ENCODE data around the gene AP2B1. TPM values are rescaled to one million over a fixed set of nuclear protein-coding genes. Genes with fewer than 3 reads are reported as not detected.

AP2B1 gene
- total and polyA plus RNA-seq, 3 experiments from 2014 or later, result 67.9 to 178 (median 163) TPM

- no peak overlapping the region for H3K4me3 Mint-ChIP-seq
- H3K27ac Mint-ChIP-seq, result no peak overlapping the region
- Histone ChIP-seq H3K27ac (ENCODE audit: low read depth, low read length) (no peak overlapping the region), H3K27me3 (ENCODE audit: insufficient read depth, low read length, poor library complexity, severe bottlenecking) (no peaks in the 10 kb centered on the region), H3K4me3 (ENCODE audit: low read length) (no peak overlapping the region), H3K9me3 (ENCODE audit: low read length) (no peaks in the 10 kb centered on the region), H3K4me1 (ENCODE audit: insufficient read depth, low read length) (no peaks in the 10 kb centered on the region), H3K36me3 (ENCODE audit: insufficient read depth, low read length) (peaks cover 44% of the 10 kb centered on the region)
- H3K36me3 Mint-ChIP-seq, result peaks cover 12 to 89% (median 26%) of the 10 kb centered on the region in 3 donors
- ChIA-PET CTCF (no interaction called here), POLR2A (no interaction called here)
- H3K27me3 Mint-ChIP-seq, result no peaks in the 10 kb centered on the region
- H3K9me3 Mint-ChIP-seq, result no peaks in the 10 kb centered on the region
- H3K4me1 Mint-ChIP-seq, result peaks cover 0 to 7% (median 4%) of the 10 kb centered on the region in 3 donors
- DNase-seq, result no peak
Observed at GRCh38 chr17:35641032-35641431, 53.9 kb downstream of the AP2B1 start.

GRCh38 chr17:35645923-35646322, 58.8 kb downstream of the AP2B1 start:
- no peaks in the 10 kb centered on the region for H3K9me3 Mint-ChIP-seq

DNA sequence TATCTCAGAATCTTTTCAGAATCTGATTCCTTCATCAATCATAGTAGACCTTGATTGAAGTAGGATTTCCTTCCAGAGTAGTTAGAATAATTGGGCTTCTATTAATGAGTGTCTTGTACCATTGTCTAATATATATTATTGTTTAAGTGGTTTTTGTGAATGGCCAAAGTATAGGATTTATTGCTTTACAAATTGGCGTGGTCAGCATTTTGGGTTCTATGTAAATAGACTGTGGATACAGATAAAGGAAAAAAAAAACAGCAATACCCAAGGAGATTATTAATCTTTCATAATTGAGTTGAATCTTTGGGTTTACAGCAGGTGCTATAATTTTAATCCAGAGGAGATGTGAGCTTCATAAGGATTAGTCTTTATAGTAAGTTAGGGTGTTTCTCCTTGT, 64.3 kb downstream of the AP2B1 start:
- ChIA-PET POLR2A (no interaction called here), CTCF (no interaction called here)
- no peaks in the 10 kb centered on the region for H3K9me3 ChIP-seq (ENCODE audit: low read length)
- no peaks in the 10 kb centered on the region for H3K27me3 ChIP-seq (ENCODE audit: insufficient read depth, low read length, poor library complexity, severe bottlenecking)
- no peaks in the 10 kb centered on the region for H3K4me1 ChIP-seq (ENCODE audit: insufficient read depth, low read length)
- no peak overlapping the region for H3K27ac ChIP-seq (ENCODE audit: low read depth, low read length)
- H3K4me3 Mint-ChIP-seq, result no peak overlapping the region
- DNase-seq, result no peak
- H3K36me3 Mint-ChIP-seq, result peaks cover 0 to 72% (median 14%) of the 10 kb centered on the region in 3 donors
- peak overlapping the region in 4 of 8 donors; percentile 2 to 63 (median 35) for H3K27ac Mint-ChIP-seq
- H3K9me3 Mint-ChIP-seq, result no peaks in the 10 kb centered on the region
- no peaks in the 10 kb centered on the region for H3K27me3 Mint-ChIP-seq
- no peak overlapping the region for H3K4me3 ChIP-seq (ENCODE audit: low read length)
- peaks cover 14 to 32% (median 22%) of the 10 kb centered on the region in 3 donors for H3K4me1 Mint-ChIP-seq
- H3K36me3 ChIP-seq (ENCODE audit: insufficient read depth, low read length), result peaks cover 21% of the 10 kb centered on the region

More at GRCh38 chr17:35645923-35646322, 58.8 kb downstream of the AP2B1 start:
- POLR2A ChIA-PET, result no interaction called here
- Mint-ChIP-seq H3K4me3 (no peak overlapping the region), H3K36me3 (peaks cover 10 to 82% (median 16%) of the 10 kb centered on the region in 3 donors), H3K27me3 (no peaks in the 10 kb centered on the region), H3K27ac (peak overlapping the region in 2 of 8 donors; percentile 51 to 52), H3K4me1 (peaks cover 0 to 20% (median 6%) of the 10 kb centered on the region in 3 donors)
- Histone ChIP-seq H3K9me3 (ENCODE audit: low read length) (no peaks in the 10 kb centered on the region), H3K27me3 (ENCODE audit: insufficient read depth, low read length, poor library complexity, severe bottlenecking) (no peaks in the 10 kb centered on the region), H3K27ac (ENCODE audit: low read depth, low read length) (no peak overlapping the region), H3K4me3 (ENCODE audit: low read length) (no peak overlapping the region), H3K36me3 (ENCODE audit: insufficient read depth, low read length) (peaks cover 27% of the 10 kb centered on the region), H3K4me1 (ENCODE audit: insufficient read depth, low read length) (no peaks in the 10 kb centered on the region)
- no peak for DNase-seq
- CTCF ChIA-PET, result no interaction called here

GRCh38 chr17:35653619-35654361, 66.7 kb downstream of the AP2B1 start:
- peak overlapping the region in 2 of 8 donors; percentile 12 to 69 for H3K27ac Mint-ChIP-seq
- Histone ChIP-seq H3K36me3 (ENCODE audit: insufficient read depth, low read length) (peaks cover 24% of the 10 kb centered on the region), H3K4me1 (ENCODE audit: insufficient read depth, low read length) (no peaks in the 10 kb centered on the region), H3K27me3 (ENCODE audit: insufficient read depth, low read length, poor library complexity, severe bottlenecking) (no peaks in the 10 kb centered on the region), H3K4me3 (ENCODE audit: low read length) (no peak overlapping the region), H3K9me3 (ENCODE audit: low read length) (no peaks in the 10 kb centered on the region), H3K27ac (ENCODE audit: low read depth, low read length) (no peak overlapping the region)
- CTCF ChIA-PET, result no interaction called here
- no peaks in the 10 kb centered on the region for H3K9me3 Mint-ChIP-seq
- no peaks in the 10 kb centered on the region for H3K27me3 Mint-ChIP-seq
- peaks cover 17 to 32% (median 22%) of the 10 kb centered on the region in 3 donors for H3K4me1 Mint-ChIP-seq
- H3K4me3 Mint-ChIP-seq, result no peak overlapping the region
- H3K36me3 Mint-ChIP-seq, result peaks cover 3 to 78% (median 25%) of the 10 kb centered on the region in 3 donors
- DNase-seq, result no peak
- POLR2A ChIA-PET, result no interaction called here

DNA sequence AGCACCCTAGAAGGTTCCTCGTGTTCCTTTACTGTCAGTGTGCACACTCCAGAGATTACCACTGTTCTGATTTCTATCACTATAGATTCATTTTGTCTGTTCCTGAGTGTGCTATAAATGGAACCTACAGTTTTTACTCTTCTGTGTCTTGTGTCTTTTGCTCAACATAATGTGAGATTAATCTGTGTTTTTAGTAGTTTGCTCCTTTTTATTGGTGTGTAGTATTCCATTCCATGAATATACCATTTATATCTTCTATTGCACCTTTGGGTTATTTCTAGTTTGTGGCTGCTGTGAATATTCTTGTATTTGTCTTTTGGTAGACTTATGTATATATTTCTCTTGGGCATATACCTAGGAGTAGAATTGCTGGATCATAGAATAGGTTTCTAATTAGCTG, 68.2 kb downstream of the AP2B1 start:
- Histone ChIP-seq H3K27ac (ENCODE audit: low read depth, low read length) (no peak overlapping the region), H3K27me3 (ENCODE audit: insufficient read depth, low read length, poor library complexity, severe bottlenecking) (no peaks in the 10 kb centered on the region), H3K4me3 (ENCODE audit: low read length) (no peak overlapping the region), H3K36me3 (ENCODE audit: insufficient read depth, low read length) (peaks cover 22% of the 10 kb centered on the region), H3K4me1 (ENCODE audit: insufficient read depth, low read length) (no peaks in the 10 kb centered on the region), H3K9me3 (ENCODE audit: low read length) (no peaks in the 10 kb centered on the region)
- no peaks in the 10 kb centered on the region for H3K9me3 Mint-ChIP-seq
- no peaks in the 10 kb centered on the region for H3K27me3 Mint-ChIP-seq
- H3K4me1 Mint-ChIP-seq, result peaks cover 17 to 32% (median 22%) of the 10 kb centered on the region in 3 donors
- H3K4me3 Mint-ChIP-seq, result no peak overlapping the region
- ChIA-PET CTCF (no interaction called here), POLR2A (no interaction called here)
- H3K27ac Mint-ChIP-seq, result peak overlapping the region in 3 of 8 donors; percentile 19 to 32 (median 21)
- DNase-seq, result no peak
- H3K36me3 Mint-ChIP-seq, result peaks cover 3 to 84% (median 29%) of the 10 kb centered on the region in 3 donors

GRCh38 chr17:35660902-35661301, 73.8 kb downstream of the AP2B1 start:
- peaks cover 11% of the 10 kb centered on the region for H3K36me3 ChIP-seq (ENCODE audit: insufficient read depth, low read length)
- CTCF ChIA-PET, result interaction anchor here (1.1 kb wide), 1 partner anchor 18 kb away, joined by 4 read pairs; no protein-coding TSS in a partner anchor
- no peak overlapping the region for H3K4me3 Mint-ChIP-seq

DNA sequence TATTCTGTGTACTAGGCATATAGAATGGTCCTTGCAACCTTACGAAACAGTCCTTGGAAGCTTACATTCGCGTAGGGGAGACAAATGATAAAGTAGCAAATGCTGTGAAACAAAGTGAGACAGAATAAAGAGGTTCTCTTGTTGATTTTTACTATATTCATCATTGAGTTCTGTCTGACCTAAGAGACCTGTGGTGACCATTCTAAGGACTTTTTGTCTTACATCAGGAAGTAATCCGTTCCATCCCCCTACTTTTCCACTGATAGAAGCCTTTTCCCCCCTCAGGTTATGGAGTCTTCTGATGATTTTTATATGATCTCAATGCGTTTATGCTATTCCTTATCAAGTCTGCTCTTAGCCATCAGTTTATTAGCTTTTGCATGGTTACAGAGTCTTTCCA, 77.6 kb downstream of the AP2B1 start:
- no peaks in the 10 kb centered on the region for H3K9me3 Mint-ChIP-seq
- H3K4me1 Mint-ChIP-seq, result peaks cover 10 to 11% (median 10%) of the 10 kb centered on the region in 3 donors
- no peaks in the 10 kb centered on the region for H3K27me3 ChIP-seq (ENCODE audit: insufficient read depth, low read length, poor library complexity, severe bottlenecking)
- peaks cover 4% of the 10 kb centered on the region for H3K36me3 ChIP-seq (ENCODE audit: insufficient read depth, low read length)
- H3K27ac ChIP-seq (ENCODE audit: low read depth, low read length), result no peak overlapping the region
- H3K27ac Mint-ChIP-seq, result peak overlapping the region in 1 of 8 donors; percentile 48
- no peak overlapping the region for H3K4me3 ChIP-seq (ENCODE audit: low read length)
- H3K36me3 Mint-ChIP-seq, result peaks cover 0 to 79% (median 30%) of the 10 kb centered on the region in 3 donors
- POLR2A ChIA-PET, result no interaction called here
- no peaks in the 10 kb centered on the region for H3K4me1 ChIP-seq (ENCODE audit: insufficient read depth, low read length)
- no peaks in the 10 kb centered on the region for H3K27me3 Mint-ChIP-seq
- no peaks in the 10 kb centered on the region for H3K9me3 ChIP-seq (ENCODE audit: low read length)
- no peak overlapping the region for H3K4me3 Mint-ChIP-seq
- DNase-seq, result no peak
- CTCF ChIA-PET, result interaction anchor here (1.0 to 1.3 kb wide), 2 partner anchors 19 to 58 kb away, joined by 3 to 4 read pairs; no protein-coding TSS in a partner anchor

More at GRCh38 chr17:35660902-35661301, 73.8 kb downstream of the AP2B1 start:
- no peaks in the 10 kb centered on the region for H3K4me1 ChIP-seq (ENCODE audit: insufficient read depth, low read length)
- H3K27ac ChIP-seq (ENCODE audit: low read depth, low read length), result no peak overlapping the region
- H3K9me3 Mint-ChIP-seq, result no peaks in the 10 kb centered on the region
- H3K36me3 Mint-ChIP-seq, result peaks cover 3 to 89% (median 35%) of the 10 kb centered on the region in 3 donors
- POLR2A ChIA-PET, result no interaction called here
- no peaks in the 10 kb centered on the region for H3K27me3 Mint-ChIP-seq
- no peak overlapping the region for H3K27ac Mint-ChIP-seq
- H3K27me3 ChIP-seq (ENCODE audit: insufficient read depth, low read length, poor library complexity, severe bottlenecking), result no peaks in the 10 kb centered on the region
- no peak for DNase-seq
- H3K4me3 ChIP-seq (ENCODE audit: low read length), result no peak overlapping the region
- peaks cover 14 to 18% (median 16%) of the 10 kb centered on the region in 3 donors for H3K4me1 Mint-ChIP-seq
- H3K9me3 ChIP-seq (ENCODE audit: low read length), result no peaks in the 10 kb centered on the region

DNA sequence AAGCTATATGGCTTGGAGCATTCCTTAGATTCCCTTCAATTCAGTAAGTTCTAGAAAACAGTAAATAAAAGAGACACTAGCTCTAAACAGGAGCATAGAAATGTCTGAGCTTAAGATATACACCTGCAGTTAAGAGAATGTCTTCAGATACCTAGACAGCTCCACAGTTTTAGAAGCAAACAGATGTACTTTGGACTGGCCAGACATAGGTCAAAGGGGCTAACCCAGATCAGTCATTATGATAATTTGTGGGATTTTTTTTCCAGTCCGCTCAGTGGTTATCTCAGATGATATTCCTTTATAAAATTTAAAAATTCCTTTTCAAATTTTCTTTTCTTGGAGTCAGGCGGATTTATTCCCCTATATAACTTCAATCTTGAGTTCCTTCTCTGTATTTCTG, 78.5 kb downstream of the AP2B1 start:
- ChIA-PET CTCF (interaction anchor here (1.3 kb wide), 1 partner anchor 18 kb away, joined by 3 read pairs; no protein-coding TSS in a partner anchor), POLR2A (no interaction called here)
- H3K36me3 ChIP-seq (ENCODE audit: insufficient read depth, low read length), result peaks cover 11% of the 10 kb centered on the region
- Mint-ChIP-seq H3K4me1 (peaks cover 10 to 11% (median 10%) of the 10 kb centered on the region in 3 donors), H3K4me3 (no peak overlapping the region), H3K9me3 (no peaks in the 10 kb centered on the region), H3K27ac (no peak overlapping the region), H3K36me3 (peaks cover 0 to 79% (median 31%) of the 10 kb centered on the region in 3 donors), H3K27me3 (no peaks in the 10 kb centered on the region)
- no peak for DNase-seq
- H3K27me3 ChIP-seq (ENCODE audit: insufficient read depth, low read length, poor library complexity, severe bottlenecking), result no peaks in the 10 kb centered on the region
- no peaks in the 10 kb centered on the region for H3K4me1 ChIP-seq (ENCODE audit: insufficient read depth, low read length)
- no peak overlapping the region for H3K27ac ChIP-seq (ENCODE audit: low read depth, low read length)
- H3K4me3 ChIP-seq (ENCODE audit: low read length), result no peak overlapping the region
- no peaks in the 10 kb centered on the region for H3K9me3 ChIP-seq (ENCODE audit: low read length)
